PC-3 (cell line): ENCODE measurements around the gene PTPRR.

Experiments
- CTCF ChIP-seq: fragments of 300-600 bp; sonication (generic); conservative IDR thresholded peaks from 2 replicates; pipeline ENCODE4 v1.5.1; 2017; ENCODE audit warnings: antibody characterized with exemption, low read depth, mild to moderate bottlenecking, low read length
- EZH2 ChIP-seq: fragments of 300-600 bp; sonication (generic); IDR thresholded peaks from one replicate; pipeline ENCODE4 v1.6.1; 2017; ENCODE audit warnings: antibody characterized with exemption, mild to moderate bottlenecking, low read length; ENCODE audit not compliant: unreplicated experiment
- EZH2phosphoT487 ChIP-seq: fragments of 300-600 bp; sonication (generic); IDR thresholded peaks from 2 replicates; pipeline ENCODE4 v1.6.1; 2018; ENCODE audit warnings: mild to moderate bottlenecking, antibody characterized with exemption, low read length, borderline replicate concordance

- TF ChIP-seq EZH2 (no peak), CTCF (no peak), EZH2phosphoT487 (no peak)
Measured at GRCh38 chr12:70815056-70815455, 105.5 kb downstream of the PTPRR start.
